Kidney (tissue), 14 donors: ENCODE data around the gene TNRC6C. TPM values are rescaled to one million over a fixed set of nuclear protein-coding genes. Genes with fewer than 3 reads are reported as not detected.
"Not testable (repeated sequence)": the region's sequence is repeated elsewhere in the genome, so short reads cannot be mapped to it uniquely, and the experiment has no call there.

ENCODE experiments used
- DNase-seq, 5 donors: peaks; one replicate each; pipeline ENCODE4 v3.0.0-alpha.2; 2013 to 2020
- FAIRE-seq: peaks from 2 replicates; lab custom pipeline; 2012; peaks lifted over from hg19 to GRCh38; lab: Jason Lieb, UNC
- H3K27ac ChIP-seq, 2 donors: one replicate each; pipeline ENCODE4 v1.7.0; 2013; ENCODE audit warnings: low read depth in 2 of 2, low read length in 2 of 2, inconsistent platforms in 1 of 2
- H3K27me3 ChIP-seq: one replicate; pipeline ENCODE4 v1.7.1; 2013; ENCODE audit warnings: low read length, inconsistent platforms; ENCODE audit not compliant: control insufficient read depth, insufficient read depth
- H3K36me3 ChIP-seq, 3 donors: one replicate each; pipeline versions ENCODE4 v1.7.0 to v1.7.1; 2013; ENCODE audit warnings: low read length in 3 of 3, control low read depth in 1 of 3, inconsistent platforms in 1 of 3; ENCODE audit not compliant: insufficient read depth in 3 of 3, control insufficient read depth in 2 of 3
- H3K4me1 ChIP-seq, 3 donors: one replicate each; pipeline versions ENCODE4 v1.7.0 to v1.7.1; 2013; ENCODE audit warnings: low read length in 3 of 3, inconsistent platforms in 1 of 3, low read depth in 1 of 3; ENCODE audit not compliant: control insufficient read depth in 2 of 3, insufficient read depth in 2 of 3
- H3K4me3 ChIP-seq, 3 donors: one replicate each; pipeline versions ENCODE4 v1.7.0 to v1.8.1; 2013; ENCODE audit warnings: low read length in 3 of 3, control low read depth in 1 of 3, inconsistent platforms in 1 of 3
- H3K9ac ChIP-seq, 3 donors: one replicate each; pipeline versions ENCODE4 v1.7.0 to v1.7.1; 2013; ENCODE audit warnings: low read length in 3 of 3, control low read depth in 1 of 3, inconsistent platforms in 1 of 3
- H3K9me3 ChIP-seq, 3 donors: one replicate each; pipeline versions ENCODE4 v1.7.0 to v1.7.1; 2013; ENCODE audit warnings: low read length in 3 of 3, control low read depth in 1 of 3, inconsistent platforms in 1 of 3; ENCODE audit not compliant: control insufficient read depth in 2 of 3, insufficient read depth in 1 of 3
- CTCF ChIP-seq: IDR thresholded peaks from 3 replicates; pipeline ENCODE4 v1.5.1; 2012; ENCODE audit warnings: mild to moderate bottlenecking, moderate library complexity, borderline replicate concordance; ENCODE audit not compliant: insufficient read depth; ENCODE audit errors: extremely low read depth
- intact Hi-C: fragments of 100-400 bp; cut with DNase I; formaldehyde crosslinking; loops from one replicate; pipeline ENCODE4 v1.11.1; 2022
- polyA plus RNA-seq: library from polyadenylated mRNA; stranded (reverse); fragments of 350-450 nt; fragmentation: Illumina TruSeq; extraction: RNeasy Lipid Tissue Mini Kit (QIAGEN cat#74804); gene quantifications from one replicate; pipeline ENCODE4 v1.2.3, GENCODE V29; 2014; ENCODE audit warnings: low read depth, low replicate concordance; ENCODE audit not compliant: insufficient read depth
- total RNA-seq: library from RNA; stranded (reverse); fragmentation: NEBNext Ultra II Directional; extraction: Animal tissue kit (Norgen Biotek cat#: 25700); gene quantifications from one replicate; pipeline ENCODE4 v1.2.1, GENCODE V29; 2021
- donor health status: control.
- donor health status: control.
- donor health status: control.
- donor health status: control.
- donor health status: control.
- donor health status: DM: yes; HTN: yes; CAD: no.
- donor health status: Normal renal cell carcinoma (clear cell type).

The TNRC6C gene
- total and polyA plus RNA-seq, 2 donors from 2014 or later: 1.9 to 29.4 TPM

GRCh38 chr17:77930780-77931768, 27.4 kb upstream of the TNRC6C start:
- H3K4me3 ChIP-seq: no peak overlapping the region
- FAIRE-seq: no peak

GRCh38 chr17:77933777-77934398, 24.6 kb upstream of the TNRC6C start:
- no peaks in the 10 kb centered on the region for H3K9me3 ChIP-seq
- no peak for FAIRE-seq
- intact Hi-C loops: no loop called here

More at GRCh38 chr17:77930780-77931768, 27.4 kb upstream of the TNRC6C start:
- DNase-seq: peak in 4 of 5 donors; percentile 57 to 75 (median 66)
- H3K9ac ChIP-seq: no peak overlapping the region
- no peaks in the 10 kb centered on the region for H3K36me3 ChIP-seq
- H3K27me3 ChIP-seq: no peaks in the 10 kb centered on the region
- no peak overlapping the region for H3K27ac ChIP-seq
- no peaks in the 10 kb centered on the region for H3K9me3 ChIP-seq
- TF ChIP-seq CTCF: no peak
- intact Hi-C loops: no loop called here
- H3K4me1 ChIP-seq: no peaks in the 10 kb centered on the region

GRCh38 chr17:77935121-77935571, 23.4 kb upstream of the TNRC6C start:
- Histone ChIP-seq H3K36me3 (no peaks in the 10 kb centered on the region), H3K27ac (no peak overlapping the region), H3K9ac (no peak overlapping the region), H3K27me3 (no peaks in the 10 kb centered on the region), H3K4me3 (no peak overlapping the region), H3K4me1 (no peaks in the 10 kb centered on the region), H3K9me3 (no peaks in the 10 kb centered on the region)
- TF ChIP-seq CTCF: no peak
- no peak for FAIRE-seq
- intact Hi-C loops: no loop called here
- DNase-seq: peak in 3 of 5 donors; percentile 26 to 46 (median 44)

More at GRCh38 chr17:77933777-77934398, 24.6 kb upstream of the TNRC6C start:
- Histone ChIP-seq H3K27me3 (no peaks in the 10 kb centered on the region), H3K9ac (no peak overlapping the region), H3K4me3 (no peak overlapping the region), H3K36me3 (no peaks in the 10 kb centered on the region), H3K27ac (no peak overlapping the region), H3K4me1 (no peaks in the 10 kb centered on the region)
- TF ChIP-seq CTCF: no peak
- DNase-seq: no peak

- H3K4me3 ChIP-seq, H3K9ac ChIP-seq, H3K27ac ChIP-seq, FAIRE-seq, intact Hi-C loops, DNase-seq, H3K9me3 ChIP-seq, H3K27me3 ChIP-seq, H3K4me1 ChIP-seq, H3K36me3 ChIP-seq: not testable (repeated sequence)
Observed at GRCh38 chr17:77935744-77936143, 22.8 kb upstream of the TNRC6C start.
